ENCODE data around the gene MLX. TPM values are rescaled to one million over a fixed set of nuclear protein-coding genes. Genes with fewer than 3 reads are reported as not detected.
"Not testable (repeated sequence)": the region's sequence is repeated elsewhere in the genome, so short reads cannot be mapped to it uniquely, and the experiment has no call there.

MLX gene
- polyA plus RNA-seq, 1 donor = 52.0 TPM

- H3K4me3 ChIP-seq (ENCODE audit: low read length) = peak overlapping the region; percentile 95
- peak; percentile 64 to 78 for DNase-seq
- H3K4me1 ChIP-seq (ENCODE audit: control insufficient read depth, insufficient read depth, low read length) = peaks cover 27% of the 10 kb centered on the region
- WGBS (ENCODE audit: insufficient coverage, low lambda C conversion rate) = no CpG with 5 or more reads among the region's 65 CpGs
- H3K9me3 ChIP-seq (ENCODE audit: control insufficient read depth, low read depth, low read length) = no peaks in the 10 kb centered on the region
- peak overlapping the region; percentile 66 for H3K27ac ChIP-seq (ENCODE audit: low read length)
- H3K36me3 ChIP-seq (ENCODE audit: control insufficient read depth, insufficient read depth, low read length) = peaks cover 19% of the 10 kb centered on the region
- no peaks in the 10 kb centered on the region for H3K27me3 ChIP-seq (ENCODE audit: control insufficient read depth, insufficient read depth, low read length)
Observed at GRCh38 chr17:42536372-42537155, 30.3 kb upstream of the MLX start.

DNA sequence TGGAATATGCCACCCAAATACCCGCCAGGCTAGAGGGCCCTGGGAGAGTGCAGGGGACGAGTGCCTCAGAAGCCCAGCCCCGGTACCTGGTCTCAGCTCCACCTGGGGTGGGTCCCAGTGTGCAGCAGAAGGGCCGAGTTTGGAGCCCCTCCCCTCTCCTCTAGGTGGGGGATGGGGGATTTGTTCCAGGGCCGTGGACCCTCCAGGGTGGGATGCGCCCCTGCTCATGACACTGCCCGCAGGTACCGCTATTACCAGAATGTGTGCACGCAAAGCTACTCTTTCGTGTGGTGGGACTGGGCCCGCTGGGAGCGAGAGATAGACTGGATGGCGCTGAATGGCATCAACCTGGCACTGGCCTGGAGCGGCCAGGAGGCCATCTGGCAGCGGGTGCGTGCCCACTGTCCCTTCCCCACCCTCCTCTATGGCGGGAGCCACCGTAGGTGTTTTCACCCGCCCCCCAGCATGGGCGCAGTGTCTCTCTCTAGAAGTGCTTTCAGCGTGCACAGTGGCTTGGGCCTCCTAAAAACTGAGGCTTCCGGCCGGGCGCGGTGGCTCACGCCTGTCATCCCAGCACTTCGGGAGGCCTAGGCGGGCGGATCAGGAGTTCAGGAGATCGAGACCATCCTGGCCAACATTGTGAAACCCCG lies 29.6 kb upstream of the MLX start:
- Histone ChIP-seq H3K4me3 (ENCODE audit: low read length) (peak overlapping the region; percentile 95), H3K36me3 (ENCODE audit: control insufficient read depth, insufficient read depth, low read length) (peaks cover 20% of the 10 kb centered on the region), H3K27ac (ENCODE audit: low read length) (peak overlapping the region; percentile 66), H3K9me3 (ENCODE audit: control insufficient read depth, low read depth, low read length) (no peaks in the 10 kb centered on the region), H3K27me3 (ENCODE audit: control insufficient read depth, insufficient read depth, low read length) (no peaks in the 10 kb centered on the region), H3K4me1 (ENCODE audit: control insufficient read depth, insufficient read depth, low read length) (peaks cover 29% of the 10 kb centered on the region)
- no CpG with 5 or more reads among the region's 31 CpGs for WGBS (ENCODE audit: insufficient coverage, low lambda C conversion rate)
- peak in 1 of 2 donors; percentile 28 for DNase-seq

DNA sequence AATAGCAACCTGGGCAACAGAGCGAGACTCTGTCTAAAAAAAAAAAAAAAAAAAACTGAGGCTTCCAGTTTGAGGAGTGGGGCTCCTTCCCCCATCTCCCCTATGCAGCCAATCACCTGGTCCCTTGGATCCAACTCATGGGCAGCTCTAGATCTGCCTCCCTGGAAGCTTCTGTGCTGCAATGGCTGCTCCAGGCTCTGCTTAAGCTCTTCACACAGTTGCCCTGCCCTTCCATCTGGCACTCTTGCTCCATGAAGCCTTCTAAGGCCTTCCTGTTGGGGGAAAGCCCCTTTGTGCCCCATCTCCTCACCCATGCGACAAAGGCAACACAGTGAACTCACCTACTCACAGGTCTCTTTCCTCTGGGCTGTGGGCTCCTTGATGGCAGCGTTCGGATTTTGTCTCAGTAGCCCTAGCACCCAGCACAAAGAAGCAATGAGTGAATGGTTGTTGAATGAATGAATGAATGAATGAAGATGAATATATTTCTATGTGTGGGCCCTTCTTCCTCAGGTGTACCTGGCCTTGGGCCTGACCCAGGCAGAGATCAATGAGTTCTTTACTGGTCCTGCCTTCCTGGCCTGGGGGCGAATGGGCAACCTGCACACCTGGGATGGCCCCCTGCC lies 29.0 kb upstream of the MLX start:
- Histone ChIP-seq H3K4me1 (ENCODE audit: control insufficient read depth, insufficient read depth, low read length) (peaks cover 32% of the 10 kb centered on the region), H3K27me3 (ENCODE audit: control insufficient read depth, insufficient read depth, low read length) (no peaks in the 10 kb centered on the region), H3K9me3 (ENCODE audit: control insufficient read depth, low read depth, low read length) (no peaks in the 10 kb centered on the region), H3K27ac (ENCODE audit: low read length) (no peak overlapping the region), H3K36me3 (ENCODE audit: control insufficient read depth, insufficient read depth, low read length) (peaks cover 27% of the 10 kb centered on the region), H3K4me3 (ENCODE audit: low read length) (no peak overlapping the region)
- DNase-seq = no peak
- no CpG with 5 or more reads among the region's 5 CpGs for WGBS (ENCODE audit: insufficient coverage, low lambda C conversion rate)

GRCh38 chr17:42538482-42538881 lies 28.4 kb upstream of the MLX start:
- H3K4me1 ChIP-seq (ENCODE audit: control insufficient read depth, insufficient read depth, low read length) = peaks cover 32% of the 10 kb centered on the region
- H3K27me3 ChIP-seq (ENCODE audit: control insufficient read depth, insufficient read depth, low read length) = no peaks in the 10 kb centered on the region
- no peak overlapping the region for H3K27ac ChIP-seq (ENCODE audit: low read length)
- no CpG with 5 or more reads among the region's 14 CpGs for WGBS (ENCODE audit: insufficient coverage, low lambda C conversion rate)
- no peak for DNase-seq
- H3K36me3 ChIP-seq (ENCODE audit: control insufficient read depth, insufficient read depth, low read length) = peaks cover 32% of the 10 kb centered on the region
- no peaks in the 10 kb centered on the region for H3K9me3 ChIP-seq (ENCODE audit: control insufficient read depth, low read depth, low read length)
- H3K4me3 ChIP-seq (ENCODE audit: low read length) = no peak overlapping the region

DNA sequence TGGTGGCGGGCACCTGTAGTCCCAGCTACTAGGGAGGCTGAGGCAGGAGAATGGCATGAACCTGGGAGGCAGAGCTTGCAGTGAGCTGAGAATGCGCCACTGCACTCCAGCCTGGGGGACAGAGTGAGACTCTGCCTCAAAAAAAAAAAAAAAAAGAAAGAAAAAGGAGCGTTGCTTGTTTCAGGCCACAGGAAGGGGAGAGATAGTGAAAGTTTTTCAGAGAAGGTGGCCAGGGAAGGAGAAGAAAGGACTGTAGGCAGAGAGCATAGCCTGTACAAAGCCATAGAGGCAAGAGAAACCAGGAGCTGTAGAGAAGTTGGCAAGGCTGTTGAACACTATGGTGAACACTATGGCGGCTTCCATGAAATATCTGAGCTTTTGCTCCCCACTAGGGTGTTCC lies 26.3 kb upstream of the MLX start:
- H3K4me1 ChIP-seq (ENCODE audit: control insufficient read depth, insufficient read depth, low read length) = peaks cover 26% of the 10 kb centered on the region
- H3K36me3 ChIP-seq (ENCODE audit: control insufficient read depth, insufficient read depth, low read length) = peaks cover 43% of the 10 kb centered on the region
- H3K27me3 ChIP-seq (ENCODE audit: control insufficient read depth, insufficient read depth, low read length); H3K9me3 ChIP-seq (ENCODE audit: control insufficient read depth, low read depth, low read length); H3K4me3 ChIP-seq (ENCODE audit: low read length); DNase-seq: not testable (repeated sequence)
- WGBS (ENCODE audit: insufficient coverage, low lambda C conversion rate) = no CpG with 5 or more reads among the region's 4 CpGs
- peak overlapping the region; percentile 81 for H3K27ac ChIP-seq (ENCODE audit: low read length)

DNA sequence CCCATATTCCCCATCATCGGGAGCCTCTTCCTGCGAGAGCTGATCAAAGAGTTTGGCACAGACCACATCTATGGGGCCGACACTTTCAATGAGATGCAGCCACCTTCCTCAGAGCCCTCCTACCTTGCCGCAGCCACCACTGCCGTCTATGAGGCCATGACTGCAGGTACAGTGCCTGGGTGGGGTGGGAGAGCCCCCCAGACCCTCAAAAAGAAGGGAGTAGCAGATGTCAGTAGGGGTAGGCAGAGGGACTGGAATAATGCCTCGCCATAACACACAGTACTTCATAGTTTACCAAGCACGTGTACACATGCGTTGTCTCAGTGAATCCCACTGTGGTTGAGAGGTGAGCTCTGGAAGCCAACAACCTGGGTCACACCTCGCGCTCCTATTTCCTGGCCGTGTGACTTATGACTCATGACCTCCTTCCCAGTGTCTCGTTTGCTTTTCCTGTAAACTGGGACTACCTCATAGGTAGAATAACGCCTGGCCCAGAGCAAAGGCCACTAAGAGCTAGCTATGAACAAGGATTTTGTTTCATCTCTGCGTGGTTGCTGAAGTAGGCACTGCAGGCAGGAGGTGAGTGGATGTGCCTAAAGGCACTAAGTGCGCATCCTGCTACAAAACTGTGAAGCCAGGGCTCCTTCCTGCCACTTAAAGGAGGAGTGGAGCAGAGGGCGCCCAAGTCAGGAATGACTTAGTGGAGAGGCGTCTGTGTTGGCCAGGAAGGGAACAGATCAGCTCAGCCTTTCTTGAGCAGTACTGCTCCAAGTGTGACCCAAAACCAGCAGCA lies 25.7 kb upstream of the MLX start:
- Histone ChIP-seq H3K4me3 (ENCODE audit: low read length) (no peak overlapping the region), H3K9me3 (ENCODE audit: control insufficient read depth, low read depth, low read length) (no peaks in the 10 kb centered on the region), H3K27me3 (ENCODE audit: control insufficient read depth, insufficient read depth, low read length) (no peaks in the 10 kb centered on the region), H3K27ac (ENCODE audit: low read length) (peak overlapping the region; percentile 81), H3K4me1 (ENCODE audit: control insufficient read depth, insufficient read depth, low read length) (peaks cover 23% of the 10 kb centered on the region), H3K36me3 (ENCODE audit: control insufficient read depth, insufficient read depth, low read length) (peaks cover 43% of the 10 kb centered on the region)
- no CpG with 5 or more reads among the region's 17 CpGs for WGBS (ENCODE audit: insufficient coverage, low lambda C conversion rate)
- peak in 1 of 2 donors; percentile 60 for DNase-seq

DNA sequence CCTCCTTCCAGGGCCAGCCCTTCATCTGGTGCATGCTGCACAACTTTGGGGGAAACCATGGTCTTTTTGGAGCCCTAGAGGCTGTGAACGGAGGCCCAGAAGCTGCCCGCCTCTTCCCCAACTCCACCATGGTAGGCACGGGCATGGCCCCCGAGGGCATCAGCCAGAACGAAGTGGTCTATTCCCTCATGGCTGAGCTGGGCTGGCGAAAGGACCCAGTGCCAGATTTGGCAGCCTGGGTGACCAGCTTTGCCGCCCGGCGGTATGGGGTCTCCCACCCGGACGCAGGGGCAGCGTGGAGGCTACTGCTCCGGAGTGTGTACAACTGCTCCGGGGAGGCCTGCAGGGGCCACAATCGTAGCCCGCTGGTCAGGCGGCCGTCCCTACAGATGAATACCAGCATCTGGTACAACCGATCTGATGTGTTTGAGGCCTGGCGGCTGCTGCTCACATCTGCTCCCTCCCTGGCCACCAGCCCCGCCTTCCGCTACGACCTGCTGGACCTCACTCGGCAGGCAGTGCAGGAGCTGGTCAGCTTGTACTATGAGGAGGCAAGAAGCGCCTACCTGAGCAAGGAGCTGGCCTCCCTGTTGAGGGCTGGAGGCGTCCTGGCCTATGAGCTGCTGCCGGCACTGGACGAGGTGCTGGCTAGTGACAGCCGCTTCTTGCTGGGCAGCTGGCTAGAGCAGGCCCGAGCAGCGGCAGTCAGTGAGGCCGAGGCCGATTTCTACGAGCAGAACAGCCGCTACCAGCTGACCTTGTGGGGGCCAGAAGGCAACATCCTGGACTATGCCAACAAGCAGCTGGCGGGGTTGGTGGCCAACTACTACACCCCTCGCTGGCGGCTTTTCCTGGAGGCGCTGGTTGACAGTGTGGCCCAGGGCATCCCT lies 23.5 kb upstream of the MLX start:
- WGBS (ENCODE audit: insufficient coverage, low lambda C conversion rate) = no CpG with 5 or more reads among the region's 39 CpGs

GRCh38 chr17:42544874-42545283 lies 22.0 kb upstream of the MLX start:
- peaks cover 28% of the 10 kb centered on the region for H3K36me3 ChIP-seq (ENCODE audit: control insufficient read depth, insufficient read depth, low read length)
- WGBS (ENCODE audit: insufficient coverage, low lambda C conversion rate) = 100% methylated on average over 1 of the region's 8 CpGs
- H3K4me1 ChIP-seq (ENCODE audit: control insufficient read depth, insufficient read depth, low read length) = peaks cover 26% of the 10 kb centered on the region
- H3K4me3 ChIP-seq (ENCODE audit: low read length) = no peak overlapping the region
- no peaks in the 10 kb centered on the region for H3K9me3 ChIP-seq (ENCODE audit: control insufficient read depth, low read depth, low read length)
- H3K27ac ChIP-seq (ENCODE audit: low read length) = no peak overlapping the region
- peaks cover 5% of the 10 kb centered on the region for H3K27me3 ChIP-seq (ENCODE audit: control insufficient read depth, insufficient read depth, low read length)
- no peak for DNase-seq

More for the DNA sequence above, 23.5 kb upstream of the MLX start:
- no peaks in the 10 kb centered on the region for H3K27me3 ChIP-seq (ENCODE audit: control insufficient read depth, insufficient read depth, low read length)
- no peak for DNase-seq
- peaks cover 40% of the 10 kb centered on the region for H3K36me3 ChIP-seq (ENCODE audit: control insufficient read depth, insufficient read depth, low read length)
- no peaks in the 10 kb centered on the region for H3K9me3 ChIP-seq (ENCODE audit: control insufficient read depth, low read depth, low read length)
- H3K27ac ChIP-seq (ENCODE audit: low read length) = no peak overlapping the region
- H3K4me3 ChIP-seq (ENCODE audit: low read length) = no peak overlapping the region
- peaks cover 19% of the 10 kb centered on the region for H3K4me1 ChIP-seq (ENCODE audit: control insufficient read depth, insufficient read depth, low read length)

GRCh38 chr17:42545755-42546505 lies 21.0 kb upstream of the MLX start:
- H3K4me3 ChIP-seq (ENCODE audit: low read length); DNase-seq; H3K9me3 ChIP-seq (ENCODE audit: control insufficient read depth, low read depth, low read length); H3K27me3 ChIP-seq (ENCODE audit: control insufficient read depth, insufficient read depth, low read length); H3K27ac ChIP-seq (ENCODE audit: low read length): not testable (repeated sequence)
- peaks cover 25% of the 10 kb centered on the region for H3K4me1 ChIP-seq (ENCODE audit: control insufficient read depth, insufficient read depth, low read length)
- WGBS (ENCODE audit: insufficient coverage, low lambda C conversion rate) = no CpG with 5 or more reads among the region's 9 CpGs
- H3K36me3 ChIP-seq (ENCODE audit: control insufficient read depth, insufficient read depth, low read length) = peaks cover 27% of the 10 kb centered on the region

Measured in large intestine (tissue), 3 donors.